ENCODE data around the gene SPRED2.

GRCh38 chr2:65320042-65320725 is 112.2 kb downstream of the SPRED2 start:
- TF ChIP-seq ELF4 (IDR thresholded peaks at IDR 0.05) (no peak), FOXA1 (IDR thresholded peaks at IDR 0.05) (no peak), SUZ12 (IDR thresholded peaks at IDR 0.05) (no peak), BHLHE40 (IDR thresholded peaks at IDR 0.05; ENCODE audit: borderline replicate concordance) (no peak), SP1 (IDR thresholded peaks at IDR 0.05) (no peak), PKNOX1 (IDR thresholded peaks at IDR 0.05) (no peak)
